Measurements from ENCODE around the gene PRSS2.

The PRSS2 gene

GRCh38 chr7:142785841-142786250 lies 15.1 kb downstream of the PRSS2 start:
- Mint-ChIP-seq H3K36me3 (ENCODE audit: low read depth) (no peaks in the 10 kb centered on the region), H3K4me3 (no peak overlapping the region), H3K9me3 (no peaks in the 10 kb centered on the region), H3K27ac (no peak overlapping the region), H3K27me3 (ENCODE audit: low read depth, poor library complexity) (peaks cover 39% of the 10 kb centered on the region), H3K4me1 (peaks cover 6% of the 10 kb centered on the region)
- no peak for DNase-seq
- TF ChIP-seq, protein P1, sequence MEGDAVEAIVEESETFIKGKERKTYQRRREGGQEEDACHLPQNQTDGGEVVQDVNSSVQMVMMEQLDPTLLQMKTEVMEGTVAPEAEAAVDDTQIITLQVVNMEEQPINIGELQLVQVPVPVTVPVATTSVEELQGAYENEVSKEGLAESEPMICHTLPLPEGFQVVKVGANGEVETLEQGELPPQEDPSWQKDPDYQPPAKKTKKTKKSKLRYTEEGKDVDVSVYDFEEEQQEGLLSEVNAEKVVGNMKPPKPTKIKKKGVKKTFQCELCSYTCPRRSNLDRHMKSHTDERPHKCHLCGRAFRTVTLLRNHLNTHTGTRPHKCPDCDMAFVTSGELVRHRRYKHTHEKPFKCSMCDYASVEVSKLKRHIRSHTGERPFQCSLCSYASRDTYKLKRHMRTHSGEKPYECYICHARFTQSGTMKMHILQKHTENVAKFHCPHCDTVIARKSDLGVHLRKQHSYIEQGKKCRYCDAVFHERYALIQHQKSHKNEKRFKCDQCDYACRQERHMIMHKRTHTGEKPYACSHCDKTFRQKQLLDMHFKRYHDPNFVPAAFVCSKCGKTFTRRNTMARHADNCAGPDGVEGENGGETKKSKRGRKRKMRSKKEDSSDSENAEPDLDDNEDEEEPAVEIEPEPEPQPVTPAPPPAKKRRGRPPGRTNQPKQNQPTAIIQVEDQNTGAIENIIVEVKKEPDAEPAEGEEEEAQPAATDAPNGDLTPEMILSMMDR (IDR thresholded peaks at IDR 0.05) = no peak

GRCh38 chr7:142787034-142787768 lies 16.4 kb downstream of the PRSS2 start:
- H3K9me3 Mint-ChIP-seq = no peaks in the 10 kb centered on the region
- no peak overlapping the region for H3K4me3 Mint-ChIP-seq
- no peak for DNase-seq
- no peaks in the 10 kb centered on the region for H3K36me3 Mint-ChIP-seq (ENCODE audit: low read depth)
- no peak overlapping the region for H3K27ac Mint-ChIP-seq
- peaks cover 41% of the 10 kb centered on the region for H3K27me3 Mint-ChIP-seq (ENCODE audit: low read depth, poor library complexity)
- TF ChIP-seq, protein P1 (IDR thresholded peaks at IDR 0.05) = no peak
- peaks cover 6% of the 10 kb centered on the region for H3K4me1 Mint-ChIP-seq

- Mint-ChIP-seq H3K27me3 (ENCODE audit: low read depth, poor library complexity) (peaks cover 41% of the 10 kb centered on the region), H3K9me3 (no peaks in the 10 kb centered on the region), H3K4me3 (no peak overlapping the region), H3K27ac (no peak overlapping the region), H3K4me1 (peaks cover 6% of the 10 kb centered on the region), H3K36me3 (ENCODE audit: low read depth) (no peaks in the 10 kb centered on the region)
- DNase-seq = no peak
- TF ChIP-seq, protein P1 (IDR thresholded peaks at IDR 0.05) = no peak
These were observed 17.0 kb downstream of the PRSS2 start for GRCh38 chr7:142787783-142788182.

DNA sequence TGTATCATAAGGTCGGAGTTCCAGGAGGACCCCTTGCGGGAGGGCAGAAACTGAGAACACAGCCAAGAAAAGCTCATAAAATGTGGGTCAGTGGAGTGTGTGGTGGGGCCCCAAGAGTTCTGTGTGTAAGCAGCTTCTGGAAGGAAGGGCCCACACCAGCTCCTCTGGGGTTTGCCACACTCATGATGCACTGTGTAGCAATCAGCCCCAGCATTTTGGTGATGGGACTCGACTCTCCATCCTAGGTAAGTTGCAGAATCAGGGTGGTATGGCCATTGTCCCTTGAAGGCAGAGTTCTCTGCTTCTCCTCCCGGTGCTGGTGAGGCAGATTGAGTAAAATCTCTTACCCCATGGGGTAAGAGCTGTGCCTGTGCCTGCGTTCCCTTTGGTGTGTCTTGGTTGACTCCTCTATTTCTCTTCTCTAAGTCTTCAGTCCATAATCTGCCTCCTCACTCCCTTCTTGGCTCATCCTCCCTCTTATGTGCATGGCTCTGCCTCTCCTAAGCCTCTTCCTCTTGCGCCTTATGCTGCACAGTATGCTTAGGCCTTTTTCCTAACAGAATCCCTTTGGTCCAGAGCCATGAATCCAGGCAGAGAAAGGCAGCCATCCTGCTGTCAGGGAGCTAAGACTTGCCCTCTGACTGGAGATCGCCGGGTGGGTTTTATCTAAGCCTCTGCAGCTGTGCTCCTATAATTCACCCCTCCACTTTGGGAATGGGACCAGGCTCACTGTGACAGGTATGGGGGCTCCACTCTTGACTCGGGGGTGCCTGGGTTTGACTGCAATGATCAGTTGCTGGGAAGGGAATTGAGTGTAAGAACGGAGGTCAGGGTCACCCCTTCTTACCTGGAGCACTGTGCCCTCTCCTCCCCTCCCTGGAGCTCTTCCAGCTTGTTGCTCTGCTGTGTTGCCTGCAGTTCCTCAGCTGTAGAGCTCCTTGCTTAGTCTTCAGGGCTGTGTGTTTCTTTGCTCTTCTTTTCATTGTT lies 17.8 kb downstream of the PRSS2 start:
- Mint-ChIP-seq H3K27ac (no peak overlapping the region), H3K9me3 (no peaks in the 10 kb centered on the region), H3K27me3 (ENCODE audit: low read depth, poor library complexity) (peaks cover 48% of the 10 kb centered on the region), H3K36me3 (ENCODE audit: low read depth) (no peaks in the 10 kb centered on the region), H3K4me3 (no peak overlapping the region), H3K4me1 (no peaks in the 10 kb centered on the region)
- DNase-seq = no peak
- TF ChIP-seq, protein P1 (IDR thresholded peaks at IDR 0.05) = no peak

- Mint-ChIP-seq H3K36me3 (ENCODE audit: low read depth) (no peaks in the 10 kb centered on the region), H3K4me1 (no peaks in the 10 kb centered on the region), H3K4me3 (no peak overlapping the region), H3K27me3 (ENCODE audit: low read depth, poor library complexity) (peaks cover 57% of the 10 kb centered on the region), H3K9me3 (no peaks in the 10 kb centered on the region), H3K27ac (no peak overlapping the region)
- TF ChIP-seq, protein P1 (IDR thresholded peaks at IDR 0.05) = no peak
- no peak for DNase-seq
These were observed 18.7 kb downstream of the PRSS2 start for GRCh38 chr7:142789441-142789840.
